DMS114 treated with DMSO at 0.1 percent for 48 hours (cell line): ENCODE results near the gene PLPP1.
"Not testable (repeated sequence)": the region's sequence is repeated elsewhere in the genome, so short reads cannot be mapped to it uniquely, and the experiment has no call there.

Experiments
- DNase-seq: peaks from one replicate; lab custom pipeline; 2025; ENCODE audit not compliant: unreplicated experiment; lab: John Stamatoyannopoulos, UW

The PLPP1 gene

DNA sequence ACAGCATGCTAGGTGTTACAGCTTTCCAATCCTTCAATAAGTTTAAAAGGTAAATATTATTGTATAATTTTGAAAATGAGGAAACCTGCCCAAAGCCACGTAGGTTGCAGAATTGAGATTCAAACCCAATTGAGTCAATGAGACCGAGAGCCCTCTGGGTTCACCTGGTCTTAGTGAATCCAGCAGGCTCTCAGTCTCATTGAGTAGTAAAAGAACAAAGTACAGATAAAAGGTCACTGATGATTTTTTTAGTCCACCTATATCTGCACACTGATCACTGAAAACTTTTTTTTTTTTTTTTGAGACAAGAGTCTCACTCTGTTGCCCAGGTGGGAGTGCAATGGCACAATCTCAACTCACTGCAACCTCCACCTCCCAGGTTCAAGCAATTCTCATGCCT lies 27.2 kb downstream of the PLPP1 start:
- no peak for DNase-seq

DNA sequence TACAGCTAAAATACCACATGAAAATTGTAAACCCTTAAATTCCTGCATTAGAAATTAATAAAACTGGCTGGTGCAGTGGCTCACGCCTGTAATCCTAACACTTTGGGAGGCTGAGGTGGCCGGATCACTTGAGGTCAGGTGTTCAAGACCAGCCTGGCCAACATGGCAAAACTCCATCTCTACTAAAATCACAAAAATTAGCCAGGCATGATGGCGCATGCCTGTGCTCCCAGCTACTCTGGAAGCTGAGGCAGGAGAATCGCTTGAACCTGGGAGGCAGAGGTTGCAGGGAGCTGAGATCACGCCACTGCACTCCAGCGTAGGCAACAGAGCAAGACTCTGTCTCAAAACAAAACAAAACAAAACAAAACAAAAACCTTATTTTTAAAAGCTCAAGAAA lies 29.1 kb downstream of the PLPP1 start:
- DNase-seq, result not testable (repeated sequence)

DNA sequence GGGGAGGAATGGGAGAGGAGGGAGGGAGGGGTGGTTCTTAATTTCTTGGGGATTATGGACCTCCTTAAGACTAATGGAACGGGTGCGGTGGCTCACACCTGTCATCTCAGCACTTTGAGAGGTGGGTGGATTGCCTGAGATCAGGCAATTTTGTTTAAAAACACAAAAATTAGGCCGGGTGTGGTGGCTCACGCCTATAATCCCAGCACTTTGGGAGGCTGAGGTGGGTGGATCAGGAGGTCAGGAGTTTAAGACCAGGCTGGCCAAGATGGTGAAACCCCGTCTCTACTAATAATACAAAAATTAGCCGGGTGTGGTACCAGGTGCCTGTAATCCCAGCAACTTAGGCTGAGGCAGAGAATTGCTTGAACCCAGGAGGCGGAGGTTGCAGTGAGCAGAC lies 30.8 kb downstream of the PLPP1 start:
- not testable (repeated sequence) for DNase-seq

DNA sequence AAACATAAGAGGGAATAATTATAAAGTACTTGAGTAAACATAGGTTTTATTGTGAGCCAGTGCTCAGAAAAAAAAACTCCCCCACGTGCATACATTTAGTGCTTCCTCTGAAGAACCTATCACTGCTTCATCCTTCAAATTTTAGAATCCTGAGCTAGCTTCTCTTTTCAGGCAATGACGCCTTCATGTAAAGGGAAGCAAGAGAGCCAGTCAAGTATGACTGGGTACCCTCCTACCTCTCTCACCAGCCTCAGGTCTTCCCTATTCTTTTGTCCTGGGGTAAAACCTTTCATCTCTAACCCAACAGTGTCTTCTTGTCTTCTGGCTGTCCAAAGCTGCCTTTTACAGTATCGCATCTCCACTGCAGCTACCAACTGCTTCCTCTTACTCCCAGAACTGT lies 32.0 kb downstream of the PLPP1 start:
- no peak for DNase-seq

DNA sequence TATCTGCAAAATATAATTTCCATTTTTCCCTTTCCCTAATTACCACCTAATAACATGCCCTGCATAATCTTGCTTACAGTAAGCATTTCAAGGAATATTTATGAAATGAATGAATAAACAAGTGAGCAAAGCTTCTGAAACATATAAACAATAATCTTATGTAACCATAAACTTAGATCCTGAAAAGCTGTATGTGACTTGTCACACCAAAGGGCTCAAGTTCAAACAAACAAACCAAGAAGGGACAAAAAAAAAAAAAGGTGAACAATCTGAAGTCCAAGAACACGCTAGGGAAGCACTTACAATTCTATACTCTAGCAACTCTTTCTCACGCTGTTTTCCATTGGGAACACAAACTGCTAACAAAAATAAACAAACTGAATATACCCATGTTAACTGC lies 36.3 kb downstream of the PLPP1 start:
- DNase-seq, result no peak

DNA sequence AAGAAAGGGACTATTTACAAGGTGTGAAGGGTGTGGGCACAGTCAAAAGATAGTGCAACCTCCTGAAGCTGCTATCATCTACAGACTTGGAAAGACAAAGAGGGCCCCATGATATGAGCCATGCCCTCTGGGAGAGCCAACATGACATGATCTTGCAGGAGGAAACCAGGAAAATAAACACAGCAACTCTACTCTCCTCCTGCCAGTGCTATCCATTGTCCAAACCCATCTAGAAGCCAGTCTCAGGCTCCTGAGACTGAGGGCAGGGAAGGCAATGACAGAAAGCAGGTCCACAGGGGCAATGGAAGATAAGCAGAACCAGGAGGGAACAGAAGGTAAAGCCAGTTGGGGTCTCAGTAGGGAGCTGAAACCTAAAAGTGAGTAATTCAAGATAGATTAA lies 37.1 kb downstream of the PLPP1 start:
- no peak for DNase-seq

DNA sequence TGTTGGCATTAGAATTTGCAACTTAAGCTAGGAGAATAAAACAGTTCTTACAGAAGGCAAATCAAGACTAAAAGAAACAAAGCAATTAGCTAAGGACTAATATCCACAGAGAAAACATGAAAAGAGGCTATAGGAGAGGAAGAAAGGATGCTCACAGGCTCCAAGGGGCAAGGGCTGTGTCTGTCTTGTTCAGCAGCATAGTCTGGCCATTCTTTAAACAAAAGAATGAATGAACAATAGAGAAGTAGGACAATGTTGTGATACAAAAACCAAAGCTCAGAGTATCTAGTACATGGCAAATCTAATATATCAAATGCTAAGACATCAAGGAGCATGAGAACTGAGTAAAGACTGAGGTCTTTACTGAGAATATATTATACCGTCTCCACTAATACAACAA lies 39.5 kb downstream of the PLPP1 start:
- DNase-seq, result no peak

DNA sequence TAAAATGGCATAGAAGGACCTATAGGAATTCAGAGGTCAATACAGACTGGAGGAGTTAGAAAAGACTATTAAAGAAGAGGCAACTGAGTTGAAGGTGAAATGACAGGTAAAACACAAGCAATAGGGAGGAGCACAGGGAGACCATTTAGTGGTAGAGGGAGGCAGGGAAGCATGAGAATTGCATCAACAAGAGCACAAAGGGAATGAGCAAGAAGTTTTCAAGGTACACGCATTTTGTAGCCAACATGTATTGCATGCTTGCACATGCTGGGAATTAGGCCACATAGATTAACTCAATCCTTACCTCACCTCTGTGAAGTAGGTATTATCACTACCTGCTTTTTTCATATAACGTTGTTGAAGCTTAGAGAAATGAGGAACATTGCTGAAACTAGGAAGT lies 42.3 kb downstream of the PLPP1 start:
- DNase-seq, result no peak

DNA sequence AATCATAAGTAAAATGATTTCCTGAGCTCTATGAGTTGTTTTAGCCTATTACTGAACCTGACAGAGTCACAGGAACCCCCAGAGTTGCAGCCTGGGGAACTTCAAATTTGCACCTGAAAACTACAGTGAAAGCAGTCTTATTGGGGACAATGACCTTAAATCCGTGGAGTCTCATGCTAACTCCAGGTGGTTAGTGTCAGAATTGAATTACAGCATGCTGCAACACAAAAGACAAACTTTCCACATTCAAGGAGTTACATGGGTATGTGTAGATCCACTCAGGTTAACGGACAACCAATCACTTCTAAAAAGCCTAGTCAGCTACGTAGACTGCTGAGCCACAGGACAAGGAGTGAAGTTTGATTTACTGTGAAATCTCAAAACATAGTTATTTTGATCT lies 49.7 kb downstream of the PLPP1 start:
- no peak for DNase-seq

DNA sequence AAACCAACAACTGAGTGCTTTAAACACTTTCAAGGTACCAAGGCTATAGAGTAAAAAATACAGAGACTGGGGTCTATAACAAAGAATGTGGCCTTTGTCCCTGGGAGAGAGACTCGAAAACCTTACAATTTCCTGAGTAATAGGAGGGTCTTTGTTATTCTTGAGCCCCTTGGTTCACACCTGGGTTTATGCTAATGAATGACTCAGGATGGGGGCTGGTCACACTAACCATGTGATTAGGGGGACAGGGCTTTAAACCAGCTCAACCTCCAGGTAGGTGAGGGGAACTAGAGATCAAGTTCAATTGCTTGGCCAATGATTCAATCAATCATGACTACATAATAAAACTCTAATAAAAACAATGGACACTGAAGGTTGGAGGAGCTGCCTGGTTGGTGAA lies 50.2 kb downstream of the PLPP1 start:
- no peak for DNase-seq

DNA sequence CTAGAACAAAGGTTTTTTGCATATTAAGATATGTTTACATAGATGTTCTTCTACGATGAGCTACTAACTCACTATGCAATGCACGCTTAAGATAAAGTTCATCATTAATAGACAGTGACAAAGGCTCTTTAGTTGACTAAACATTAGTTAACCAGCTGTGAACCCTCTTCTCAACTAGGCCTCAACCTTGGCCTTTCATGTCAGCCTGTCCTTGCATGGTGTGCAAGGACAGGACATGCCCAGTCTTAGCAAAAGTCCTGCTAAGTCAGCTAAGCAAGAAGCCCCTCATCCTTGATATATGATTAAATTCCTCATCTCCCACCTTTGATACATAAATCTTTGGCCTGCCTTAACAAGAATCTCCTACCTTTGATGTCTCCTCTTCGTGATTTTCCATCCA lies 50.9 kb downstream of the PLPP1 start:
- DNase-seq, result no peak

DNA sequence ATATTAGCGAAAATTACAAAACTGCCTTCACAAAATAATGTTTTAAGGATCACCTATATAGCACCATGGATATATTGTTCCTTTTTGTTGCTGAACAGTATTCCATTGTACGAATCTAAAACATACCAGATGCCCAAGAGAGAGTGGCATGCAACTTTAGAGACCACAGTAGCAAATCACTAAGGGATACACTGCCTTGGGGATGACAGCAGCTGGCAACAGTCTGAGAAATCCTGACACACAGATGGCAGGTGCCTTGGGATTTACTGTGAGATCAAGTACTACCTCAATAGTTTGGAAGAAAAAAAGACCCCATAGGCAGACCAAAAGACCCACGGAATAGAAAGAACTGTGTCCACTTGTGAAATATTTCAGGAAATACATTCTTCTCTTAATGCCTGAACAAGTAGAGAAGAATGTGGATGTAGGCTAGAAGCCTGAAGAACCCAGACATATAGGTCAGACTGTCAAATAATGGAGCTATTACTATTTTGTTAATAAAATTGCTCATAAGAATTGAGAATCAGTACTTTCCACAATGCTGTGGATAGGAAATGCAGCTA lies 53.4 kb downstream of the PLPP1 start:
- DNase-seq, result no peak

DNA sequence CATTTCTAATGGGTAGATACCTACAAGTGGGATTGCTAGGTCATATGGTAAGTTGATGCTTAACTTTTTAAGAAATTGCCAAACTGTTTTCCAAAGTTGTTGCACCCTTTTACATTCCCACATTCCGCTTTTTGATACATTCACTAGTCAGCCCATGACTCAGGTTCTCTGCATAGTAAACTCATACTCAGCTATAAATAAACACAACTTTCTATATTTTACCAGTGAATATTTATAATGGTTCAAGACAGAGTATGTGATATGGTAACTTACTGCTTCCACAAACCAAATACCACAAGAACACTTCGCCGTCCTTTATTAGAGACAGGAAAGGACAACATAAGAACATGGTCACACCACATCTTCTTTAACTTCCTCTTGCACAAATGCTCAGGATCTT lies 54.0 kb downstream of the PLPP1 start:
- no peak for DNase-seq

DNA sequence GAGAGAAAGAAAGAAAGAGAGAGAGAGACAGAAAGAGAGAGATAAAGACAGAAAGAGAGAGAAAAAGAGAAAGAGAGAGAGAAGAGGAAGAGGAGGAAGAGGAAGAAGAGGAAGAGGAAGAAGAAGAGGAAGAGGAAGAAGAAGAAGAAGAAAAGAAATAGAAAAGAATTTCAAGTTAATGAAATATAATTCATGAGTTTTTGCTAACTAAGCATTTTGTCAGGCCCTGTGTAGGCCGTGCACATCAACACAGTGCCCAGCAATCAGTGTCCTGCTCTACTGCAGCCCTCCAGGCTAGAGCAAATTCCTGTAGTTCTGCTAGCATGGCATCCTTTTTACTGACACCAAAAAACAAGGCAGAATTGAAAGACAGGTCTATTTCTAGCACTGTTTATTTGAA lies 62.1 kb downstream of the PLPP1 start:
- DNase-seq, result no peak

DNA sequence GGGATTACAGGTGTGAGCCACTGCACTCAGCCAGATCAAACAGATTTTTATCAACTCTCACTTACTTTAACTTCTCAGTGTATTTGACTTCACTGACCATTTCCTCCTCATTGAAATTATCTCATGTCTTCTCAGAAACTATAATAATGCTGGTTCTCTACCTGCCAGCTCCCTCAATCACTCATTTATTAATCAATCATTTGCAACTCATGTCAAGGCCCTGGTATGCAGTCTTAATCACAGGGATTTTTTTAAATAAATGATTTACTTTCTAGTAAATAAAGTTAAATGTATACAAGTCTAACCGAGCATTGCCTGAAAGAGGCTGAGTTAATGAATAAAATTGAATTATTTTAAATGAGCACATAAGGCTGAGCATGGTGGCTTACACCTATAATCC lies 63.3 kb downstream of the PLPP1 start:
- no peak for DNase-seq

DNA sequence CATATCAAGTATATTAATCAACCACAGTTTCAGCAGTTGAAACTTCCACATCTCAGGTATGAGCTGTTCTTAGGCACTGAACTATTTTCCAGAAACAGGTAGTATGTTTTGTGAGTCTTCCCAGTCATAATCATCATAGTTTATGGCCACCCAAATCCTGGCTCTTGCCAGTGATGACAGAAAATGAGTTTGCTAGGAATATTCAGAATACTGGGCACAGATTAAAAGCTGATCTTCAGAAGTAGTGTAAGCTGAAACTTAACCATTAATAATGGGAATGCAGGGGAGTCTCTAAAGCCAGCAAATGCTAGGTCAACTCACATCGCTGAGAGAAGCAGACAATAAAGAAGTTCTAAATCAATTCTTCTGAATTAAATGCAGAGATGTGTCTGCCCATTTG lies 64.5 kb downstream of the PLPP1 start:
- no peak for DNase-seq

DNA sequence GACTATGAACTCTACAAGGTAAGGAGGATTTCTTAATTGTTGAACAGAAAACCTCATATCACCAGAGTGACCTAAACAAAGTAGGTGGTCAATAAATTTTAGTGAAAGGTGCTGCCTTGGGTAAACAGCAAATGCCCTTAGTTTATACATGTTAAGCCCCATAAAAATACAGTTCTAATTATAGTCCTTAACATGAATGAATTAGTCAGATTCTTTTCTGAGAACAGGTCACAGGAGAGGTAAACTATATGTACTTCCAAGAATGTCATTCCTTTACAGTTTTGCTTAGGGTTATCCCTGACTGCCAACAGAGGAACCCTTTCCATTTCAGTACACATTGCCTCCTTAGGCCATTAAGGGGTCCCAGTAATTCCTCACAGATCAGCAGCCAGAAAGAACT lies 64.9 kb downstream of the PLPP1 start:
- no peak for DNase-seq

DNA sequence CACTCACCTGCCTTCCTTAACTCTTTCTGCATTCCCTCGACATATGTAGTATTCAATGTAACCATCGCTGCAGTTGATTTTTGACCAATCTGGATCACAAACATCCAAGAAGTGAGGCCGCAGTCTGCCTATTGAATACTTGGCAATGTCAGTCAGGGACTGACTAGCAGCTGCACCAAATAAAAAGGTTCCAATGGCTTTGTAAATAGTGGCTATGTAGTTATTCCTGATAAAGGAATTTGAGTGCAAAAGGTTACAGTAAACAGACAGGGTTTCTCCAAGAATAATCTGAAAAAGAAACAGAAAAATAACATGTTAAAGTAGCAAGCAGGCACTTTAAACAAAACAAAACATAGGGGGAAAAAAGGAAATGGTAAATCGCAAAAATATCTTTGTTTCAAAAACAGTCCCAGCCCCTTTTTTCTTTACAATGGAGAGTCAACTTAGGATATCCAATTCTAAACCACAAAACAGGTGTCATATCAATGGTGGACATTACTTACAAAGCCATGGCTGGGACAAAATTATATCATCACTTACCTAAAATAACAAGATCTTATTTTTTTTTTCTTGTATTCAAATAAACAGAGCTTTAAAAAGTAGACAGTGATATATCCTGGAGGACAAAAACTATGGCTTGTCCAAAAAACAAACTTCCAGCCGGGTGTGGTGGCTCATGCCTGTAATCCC lies 66.8 kb downstream of the PLPP1 start:
- no peak for DNase-seq

DNA sequence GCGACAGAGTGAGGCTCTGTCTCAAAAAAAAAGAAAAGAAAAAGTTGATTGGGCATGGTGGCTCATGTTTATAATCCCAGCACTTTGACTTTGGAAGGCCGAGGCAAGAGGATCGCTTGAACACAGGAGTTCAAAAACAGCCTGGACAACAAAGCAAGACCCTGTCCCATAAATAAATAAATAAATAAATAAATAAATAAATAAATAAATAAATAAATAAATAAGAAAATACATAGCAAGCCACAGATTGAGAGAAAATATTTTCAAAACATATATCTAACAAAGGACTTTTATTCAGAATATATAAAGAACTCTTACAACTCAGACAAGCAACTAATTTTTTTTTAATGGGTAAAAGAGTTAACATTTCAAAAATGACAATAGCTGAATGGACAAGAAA lies 71.2 kb downstream of the PLPP1 start:
- DNase-seq, result no peak

DNA sequence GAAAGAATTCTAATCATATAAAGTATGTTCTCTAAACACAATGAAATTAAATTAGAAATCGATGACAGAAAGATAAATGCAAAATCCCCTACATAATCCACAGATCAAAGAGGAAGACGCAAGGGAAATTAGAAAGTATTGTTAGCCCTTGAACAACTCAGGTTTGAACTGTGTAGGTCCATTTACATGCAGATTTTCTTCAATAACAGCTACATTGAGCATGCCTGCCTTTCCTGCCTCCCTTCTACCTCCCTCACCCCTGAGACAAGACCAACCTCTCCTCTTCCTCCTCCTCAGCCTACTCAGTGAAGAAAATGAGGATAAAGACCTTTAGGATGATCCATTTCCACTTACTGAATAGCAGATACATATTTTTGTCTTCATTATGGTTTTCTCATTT lies 75.2 kb downstream of the PLPP1 start:
- no peak for DNase-seq

DNA sequence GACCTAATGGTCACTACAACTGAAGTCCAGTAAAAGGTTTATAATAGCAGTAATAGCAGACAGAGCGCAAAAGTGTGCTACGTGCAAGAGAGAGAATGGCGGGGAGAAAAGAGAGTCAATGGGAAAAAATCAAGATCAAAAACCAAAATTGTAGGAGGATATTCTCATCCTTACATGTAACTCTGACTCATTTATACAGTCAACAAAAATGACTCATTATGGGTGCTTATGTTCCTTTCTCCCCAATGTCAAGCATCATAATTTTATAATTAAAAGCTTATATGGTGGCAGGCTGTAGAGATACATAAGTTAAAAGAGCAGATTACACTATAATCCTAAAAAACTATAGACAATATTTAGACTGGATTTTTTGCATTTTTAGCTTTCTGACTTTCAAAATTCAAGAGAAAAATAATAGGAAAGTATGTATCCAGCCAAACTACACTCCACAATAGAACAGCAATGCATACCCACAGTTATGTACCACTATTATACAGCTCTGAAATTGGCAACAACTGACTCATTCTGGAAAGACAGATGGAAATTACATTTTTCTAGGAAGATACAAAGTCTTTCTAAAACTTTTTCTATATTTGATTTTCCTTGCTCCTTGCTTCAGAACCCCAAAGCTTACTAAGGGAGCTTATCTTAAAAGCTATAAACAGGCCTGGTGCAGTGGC lies 78.4 kb downstream of the PLPP1 start:
- no peak for DNase-seq

DNA sequence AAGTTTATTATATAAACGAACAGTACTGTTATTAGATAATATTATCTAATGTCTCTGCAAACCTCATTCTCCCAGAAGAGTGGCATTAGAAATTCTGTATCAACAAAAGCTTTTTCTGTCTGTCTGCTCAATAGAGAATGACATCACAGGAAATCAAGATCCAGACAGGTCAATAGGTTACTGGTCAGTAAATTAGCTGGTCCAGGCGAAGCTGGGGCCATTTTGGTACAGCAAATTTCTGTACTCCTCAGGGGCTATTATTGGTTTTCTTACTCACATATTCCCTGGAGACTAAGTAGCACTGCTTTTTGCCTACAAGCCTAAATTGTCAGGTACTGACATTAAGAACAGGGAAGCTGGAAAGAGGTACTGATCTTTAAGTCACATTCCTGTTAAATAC lies 80.5 kb downstream of the PLPP1 start:
- DNase-seq, result no peak

DNA sequence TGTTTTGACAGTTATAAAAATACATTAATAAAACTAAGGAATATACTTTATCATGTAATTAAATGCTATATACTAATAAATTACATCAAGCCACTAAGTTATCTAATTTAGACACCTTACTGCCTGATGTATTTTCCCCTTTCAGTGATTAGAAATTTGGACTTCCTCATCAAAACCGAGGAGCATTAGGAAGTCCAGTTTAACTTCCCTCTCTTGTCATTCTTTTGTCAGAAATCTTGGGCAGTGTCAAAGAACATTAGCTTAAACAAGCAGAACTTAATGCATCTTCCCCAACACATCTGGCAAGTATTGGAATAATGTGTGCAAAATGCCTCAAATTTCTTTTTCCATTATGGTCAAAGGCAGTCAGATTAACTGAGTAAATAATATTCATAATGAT lies 81.6 kb downstream of the PLPP1 start:
- no peak for DNase-seq
